Neuronal stem cell (in vitro differentiated cells): ENCODE data around the gene RAB37.

Source experiments
- DNase-seq: peaks from one replicate; pipeline ENCODE4 v3.0.0-alpha.2; 2013; ENCODE audit warnings: low spot score
- H2AFZ ChIP-seq: one replicate; pipeline ENCODE4 v1.6.1; 2013; ENCODE audit warnings: mild to moderate bottlenecking, low read length, inconsistent platforms
- H2AK5ac ChIP-seq: 2 replicates; pipeline ENCODE4 v1.6.1; 2013; ENCODE audit warnings: low read depth, mild to moderate bottlenecking, inconsistent platforms, low read length, moderate library complexity, mixed read lengths
- H2BK120ac ChIP-seq: 2 replicates; pipeline ENCODE4 v1.6.1; 2013; ENCODE audit warnings: low read depth, mild to moderate bottlenecking, inconsistent platforms, low read length, moderate library complexity, mixed read lengths
- H2BK12ac ChIP-seq: one replicate; pipeline ENCODE4 v1.6.1; 2013; ENCODE audit warnings: low read length, inconsistent platforms
- H2BK15ac ChIP-seq: 2 replicates; pipeline ENCODE4 v1.6.1; 2013; ENCODE audit warnings: mild to moderate bottlenecking, low read length, inconsistent platforms, mixed read lengths
- H2BK5ac ChIP-seq: one replicate; pipeline ENCODE4 v1.6.1; 2013; ENCODE audit warnings: inconsistent platforms, mild to moderate bottlenecking, low read length, moderate library complexity
- H3K14ac ChIP-seq: one replicate; pipeline ENCODE4 v1.6.1; 2013; ENCODE audit warnings: low read length, inconsistent platforms
- H3K18ac ChIP-seq: 2 replicates; pipeline ENCODE4 v1.6.1; 2013; ENCODE audit warnings: low read length, inconsistent platforms
- H3K23ac ChIP-seq: 2 replicates; pipeline ENCODE4 v1.6.1; 2013; ENCODE audit warnings: low read depth, mild to moderate bottlenecking, mixed read lengths, low read length, inconsistent platforms; ENCODE audit not compliant: poor library complexity
- H3K27ac ChIP-seq: replicated peaks from 3 replicates; pipeline ENCODE4 v1.5.1; 2013; ENCODE audit warnings: low read length, inconsistent platforms
- H3K27me3 ChIP-seq, 3 experiments: 2 replicates each; pipeline ENCODE4 v1.6.1; 2013; ENCODE audit warnings: low read length in 3 of 3, mild to moderate bottlenecking in 2 of 3, inconsistent platforms in 1 of 3, low read depth in 1 of 3, mixed read lengths in 1 of 3, moderate library complexity in 1 of 3; ENCODE audit not compliant: control insufficient read depth in 3 of 3, insufficient read depth in 3 of 3
- H3K36me3 ChIP-seq, 2 donors: replicated peaks in 1 of 2; 2 replicates each; pipeline ENCODE4 v1.6.1; 2013; ENCODE audit warnings: low read length in 2 of 2; ENCODE audit not compliant: control insufficient read depth in 2 of 2, insufficient read depth in 2 of 2
- H3K4ac ChIP-seq: 2 replicates; pipeline ENCODE4 v1.6.1; 2013; ENCODE audit warnings: inconsistent platforms, mild to moderate bottlenecking, low read length, moderate library complexity
- H3K4me1 ChIP-seq, 2 donors: 1 replicate in 1 of 2; 2 replicates in 1 of 2; pipeline ENCODE4 v1.6.1; 2013; ENCODE audit warnings: low read length in 2 of 2, low read depth in 1 of 2; ENCODE audit not compliant: control insufficient read depth in 2 of 2, insufficient read depth in 1 of 2
- H3K4me2 ChIP-seq: one replicate; pipeline ENCODE4 v1.6.1; 2013; ENCODE audit warnings: mild to moderate bottlenecking, low read length, inconsistent platforms; ENCODE audit not compliant: insufficient read depth, poor library complexity, severe bottlenecking
- H3K4me3 ChIP-seq, 2 donors: 2 replicates each; pipeline ENCODE4 v1.5.1; 2013; ENCODE audit warnings: low read length in 2 of 2, mild to moderate bottlenecking in 2 of 2, inconsistent platforms in 1 of 2, moderate library complexity in 1 of 2
- H3K79me1 ChIP-seq: one replicate; pipeline ENCODE4 v1.6.1; 2013; ENCODE audit warnings: low read depth, mild to moderate bottlenecking, inconsistent platforms, low read length, moderate library complexity
- H3K9ac ChIP-seq: one replicate; pipeline ENCODE4 v1.6.1; 2013; ENCODE audit warnings: mild to moderate bottlenecking, low read depth, low read length, inconsistent platforms; ENCODE audit not compliant: poor library complexity
- H3K9me3 ChIP-seq, 2 donors: replicated peaks in 1 of 2; 2 replicates each; pipeline versions ENCODE3 to v1.6.1; 2013; ENCODE audit warnings: low read length in 2 of 2, mild to moderate bottlenecking in 2 of 2, inconsistent platforms in 1 of 2, low read depth in 1 of 2, mixed read lengths in 1 of 2, moderate library complexity in 1 of 2; ENCODE audit not compliant: control insufficient read depth in 2 of 2, insufficient read depth in 1 of 2
- H4K8ac ChIP-seq: one replicate; pipeline ENCODE4 v1.6.1; 2013; ENCODE audit warnings: low read depth, mild to moderate bottlenecking, inconsistent platforms, low read length, moderate library complexity
- H4K91ac ChIP-seq: one replicate; pipeline ENCODE4 v1.6.1; 2013; ENCODE audit warnings: low read length, low read depth, mild to moderate bottlenecking, inconsistent platforms; ENCODE audit not compliant: poor library complexity
- WGBS, 2 donors: extraction: QIAGEN DNeasy Blood & Tissue Kit; methylation state at CpG; one replicate each; pipeline ENCODE4 v1.1.7; 2013; ENCODE audit warnings: missing lambda C conversion rate in 2 of 2, mixed read lengths in 1 of 2; ENCODE audit not compliant: insufficient read length in 2 of 2, insufficient replicate concordance in 1 of 2; ENCODE audit errors: extremely low coverage in 2 of 2; 5-methylcytosine and 5-hydroxymethylcytosine counted together

RAB37 gene

GRCh38 chr17:74768763-74769114 lies 31.7 kb downstream of the RAB37 start:
- Histone ChIP-seq H3K4me2 (no peak overlapping the region), H2BK120ac (no peak overlapping the region), H3K36me3 (peaks cover 32 to 79% of the 10 kb centered on the region in 2 donors), H3K4me1 (peaks cover 11 to 12% of the 10 kb centered on the region in 2 donors), H3K27ac (no peak overlapping the region), H3K79me1 (peaks cover 3% of the 10 kb centered on the region), H3K27me3 (no peaks in the 10 kb centered on the region), H3K9ac (no peak overlapping the region), H3K4me3 (no peak overlapping the region), H2BK5ac (no peak overlapping the region), H3K18ac (peak overlapping the region; percentile 5), H3K9me3 (no peaks in the 10 kb centered on the region), H3K23ac (no peak overlapping the region), H2BK15ac (no peak overlapping the region), H4K91ac (no peak overlapping the region), H4K8ac (no peak overlapping the region), H3K14ac (no peak overlapping the region), H2BK12ac (no peak overlapping the region), H2AFZ (no peak overlapping the region), H2AK5ac (no peak overlapping the region), H3K4ac (no peak overlapping the region)
- WGBS, 2 donors: no CpG with 5 or more reads among the region's 7 CpGs
- no peak for DNase-seq

- H3K18ac ChIP-seq: no peak overlapping the region
- H3K14ac ChIP-seq: no peak overlapping the region
- H3K4ac ChIP-seq: no peak overlapping the region
- H2BK15ac ChIP-seq: no peak overlapping the region
- peaks cover 6 to 10% of the 10 kb centered on the region in 2 donors for H3K4me1 ChIP-seq
- H3K79me1 ChIP-seq: peaks cover 3% of the 10 kb centered on the region
- no peak overlapping the region for H2BK120ac ChIP-seq
- no peak for DNase-seq
- no peaks in the 10 kb centered on the region for H3K27me3 ChIP-seq
- H4K8ac ChIP-seq: no peak overlapping the region
- no peak overlapping the region for H2BK5ac ChIP-seq
- H3K27ac ChIP-seq: no peak overlapping the region
- H2BK12ac ChIP-seq: no peak overlapping the region
- no peak overlapping the region for H3K4me3 ChIP-seq
- H3K36me3 ChIP-seq: peaks cover 32 to 84% of the 10 kb centered on the region in 2 donors
- no peak overlapping the region for H4K91ac ChIP-seq
- no CpG with 5 or more reads among the region's 6 CpGs for WGBS, 2 donors
- no peak overlapping the region for H3K23ac ChIP-seq
- no peak overlapping the region for H3K4me2 ChIP-seq
- H2AK5ac ChIP-seq: no peak overlapping the region
- H3K9ac ChIP-seq: no peak overlapping the region
- no peaks in the 10 kb centered on the region for H3K9me3 ChIP-seq
- H2AFZ ChIP-seq: no peak overlapping the region
Measured at GRCh38 chr17:74769266-74769855, 32.3 kb downstream of the RAB37 start.

GRCh38 chr17:74769856-74770497 lies 32.9 kb downstream of the RAB37 start:
- no peak for DNase-seq
- Histone ChIP-seq H4K8ac (no peak overlapping the region), H3K14ac (no peak overlapping the region), H3K4ac (no peak overlapping the region), H3K4me2 (no peak overlapping the region), H3K23ac (no peak overlapping the region), H2BK120ac (no peak overlapping the region), H4K91ac (no peak overlapping the region), H3K9ac (no peak overlapping the region), H3K18ac (no peak overlapping the region), H3K4me3 (no peak overlapping the region), H2AFZ (no peak overlapping the region), H3K4me1 (peaks cover 0 to 4% of the 10 kb centered on the region in 2 donors), H3K36me3 (peaks cover 32 to 79% of the 10 kb centered on the region in 2 donors), H2BK12ac (no peak overlapping the region), H2BK15ac (no peak overlapping the region), H2BK5ac (no peak overlapping the region), H3K79me1 (peaks cover 3% of the 10 kb centered on the region), H3K27ac (no peak overlapping the region), H2AK5ac (no peak overlapping the region), H3K27me3 (no peaks in the 10 kb centered on the region), H3K9me3 (no peaks in the 10 kb centered on the region)
- no CpG with 5 or more reads among the region's 5 CpGs for WGBS, 2 donors

DNA sequence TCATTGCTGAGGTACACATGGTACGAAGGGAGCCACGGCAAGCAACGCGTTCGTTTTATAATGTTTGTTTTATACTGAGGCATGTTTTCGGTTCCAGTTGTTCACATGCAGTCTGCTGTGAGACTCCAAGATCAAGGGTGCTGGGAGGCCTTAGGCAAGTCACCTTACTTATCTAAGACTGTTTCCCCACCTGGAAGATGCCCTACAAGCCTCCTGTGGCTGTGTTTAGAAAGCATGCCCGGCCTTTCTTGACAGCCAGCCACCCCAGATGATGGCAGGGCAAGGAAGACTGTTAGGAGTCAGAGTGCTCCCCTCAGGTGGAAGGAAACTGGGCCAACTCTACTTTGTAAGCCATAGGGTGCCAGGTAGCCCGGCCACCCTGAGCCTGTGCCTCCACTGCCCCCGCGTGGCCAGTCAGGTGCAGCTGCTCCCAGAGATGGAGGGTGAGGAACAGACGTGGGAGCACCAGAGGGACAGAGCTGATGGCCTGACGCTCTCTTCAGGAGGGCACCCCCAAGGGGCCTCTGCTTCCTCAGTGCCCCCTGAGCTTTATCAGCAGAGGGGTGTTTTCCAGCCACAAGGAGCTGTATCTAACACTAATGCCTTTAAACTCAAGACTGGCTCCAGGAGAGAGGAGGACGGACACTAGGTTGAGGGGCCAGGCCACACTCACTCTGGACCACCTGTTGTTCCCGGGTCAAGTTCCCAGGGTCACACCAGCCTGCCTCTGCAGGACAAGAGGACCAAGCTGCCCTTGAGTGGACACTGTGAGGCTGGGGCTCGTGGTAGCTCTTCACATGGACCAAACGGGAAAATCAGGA lies 33.7 kb downstream of the RAB37 start:
- no peak overlapping the region for H2BK120ac ChIP-seq
- H4K8ac ChIP-seq: no peak overlapping the region
- H3K79me1 ChIP-seq: peaks cover 6% of the 10 kb centered on the region
- H3K4ac ChIP-seq: no peak overlapping the region
- no peak overlapping the region for H3K4me2 ChIP-seq
- no peak overlapping the region for H3K27ac ChIP-seq
- H3K4me3 ChIP-seq: no peak overlapping the region
- H2AFZ ChIP-seq: no peak overlapping the region
- H3K23ac ChIP-seq: peak overlapping the region; percentile 16
- H2BK15ac ChIP-seq: no peak overlapping the region
- H3K18ac ChIP-seq: no peak overlapping the region
- no peak overlapping the region for H2AK5ac ChIP-seq
- peaks cover 32 to 77% of the 10 kb centered on the region in 2 donors for H3K36me3 ChIP-seq
- H3K9me3 ChIP-seq: peaks cover 0 to 2% of the 10 kb centered on the region in 2 donors
- H3K27me3 ChIP-seq: no peaks in the 10 kb centered on the region
- DNase-seq: no peak
- no peak overlapping the region for H2BK12ac ChIP-seq
- no CpG with 5 or more reads among the region's 16 CpGs for WGBS, 2 donors
- no peak overlapping the region for H3K14ac ChIP-seq
- H4K91ac ChIP-seq: no peak overlapping the region
- H3K4me1 ChIP-seq: peaks cover 2 to 9% of the 10 kb centered on the region in 2 donors
- H3K9ac ChIP-seq: no peak overlapping the region
- no peak overlapping the region for H2BK5ac ChIP-seq
